ENCODE measurements around the gene SP7.

- TF ChIP-seq, protein P1, sequence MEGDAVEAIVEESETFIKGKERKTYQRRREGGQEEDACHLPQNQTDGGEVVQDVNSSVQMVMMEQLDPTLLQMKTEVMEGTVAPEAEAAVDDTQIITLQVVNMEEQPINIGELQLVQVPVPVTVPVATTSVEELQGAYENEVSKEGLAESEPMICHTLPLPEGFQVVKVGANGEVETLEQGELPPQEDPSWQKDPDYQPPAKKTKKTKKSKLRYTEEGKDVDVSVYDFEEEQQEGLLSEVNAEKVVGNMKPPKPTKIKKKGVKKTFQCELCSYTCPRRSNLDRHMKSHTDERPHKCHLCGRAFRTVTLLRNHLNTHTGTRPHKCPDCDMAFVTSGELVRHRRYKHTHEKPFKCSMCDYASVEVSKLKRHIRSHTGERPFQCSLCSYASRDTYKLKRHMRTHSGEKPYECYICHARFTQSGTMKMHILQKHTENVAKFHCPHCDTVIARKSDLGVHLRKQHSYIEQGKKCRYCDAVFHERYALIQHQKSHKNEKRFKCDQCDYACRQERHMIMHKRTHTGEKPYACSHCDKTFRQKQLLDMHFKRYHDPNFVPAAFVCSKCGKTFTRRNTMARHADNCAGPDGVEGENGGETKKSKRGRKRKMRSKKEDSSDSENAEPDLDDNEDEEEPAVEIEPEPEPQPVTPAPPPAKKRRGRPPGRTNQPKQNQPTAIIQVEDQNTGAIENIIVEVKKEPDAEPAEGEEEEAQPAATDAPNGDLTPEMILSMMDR (conservative IDR thresholded peaks at IDR 0.05 in 1 of 2, IDR thresholded peaks at IDR 0.05 in 1 of 2; ENCODE audit: extremely low read depth in 1 of 2, insufficient read depth in 1 of 2, low read depth in 1 of 2, low read length in 2 of 2) = no peak
- TF ChIP-seq EZH2 (IDR thresholded peaks at IDR 0.05; ENCODE audit: borderline replicate concordance, low read length) = no peak
Measured at GRCh38 chr12:53286448-53286847, 49.7 kb downstream of the SP7 start.

All from mammary epithelial cell (primary cell).